IMR-90 (cell line): Measurements from ENCODE around the gene MAMLD1.

Experiments used
- BHLHE40 ChIP-seq: fragments of 150-350 bp; IDR thresholded peaks from 2 replicates; pipeline ENCODE4 v1.6.1; 2016; ENCODE audit warnings: mild to moderate bottlenecking, low read depth, low read length
- CEBPB ChIP-seq: IDR thresholded peaks from 2 replicates; pipeline ENCODE4 v1.6.1; 2012; ENCODE audit warnings: low read depth, low read length, improper control_type of control experiment
- FOS ChIP-seq: fragments of 150-350 bp; IDR thresholded peaks from 2 replicates; pipeline ENCODE4 v1.6.1; 2016; ENCODE audit warnings: low read depth, low read length
- MAFK ChIP-seq: IDR thresholded peaks from 2 replicates; pipeline ENCODE4 v1.6.1; 2012; ENCODE audit warnings: low read depth, low read length, improper control_type of control experiment
- MAZ ChIP-seq: IDR thresholded peaks from 2 replicates; pipeline ENCODE4 v1.6.1; 2012; ENCODE audit warnings: low read depth, mild to moderate bottlenecking, low read length, improper control_type of control experiment, moderate library complexity, borderline replicate concordance
- POLR2A ChIP-seq: IDR thresholded peaks from 2 replicates; pipeline ENCODE4 v1.6.1; 2012; ENCODE audit warnings: mild to moderate bottlenecking, low read depth, low read length
- RAD21 ChIP-seq: IDR thresholded peaks from 2 replicates; pipeline ENCODE4 v1.6.1; 2012; ENCODE audit warnings: low read length, improper control_type of control experiment
- RFX5 ChIP-seq: IDR thresholded peaks from 2 replicates; pipeline ENCODE4 v1.8.0; 2012; ENCODE audit warnings: low read depth, mild to moderate bottlenecking, low read length, moderate library complexity
- SMC3 ChIP-seq: fragments of 150-350 bp; IDR thresholded peaks from 2 replicates; pipeline ENCODE4 v1.6.1; 2016; ENCODE audit warnings: low read depth, mild to moderate bottlenecking, antibody characterized with exemption, low read length, moderate library complexity
- TF ChIP-seq, protein P1 (sequence below): conservative IDR thresholded peaks from 2 replicates; pipeline ENCODE4 v1.5.1; 2012; ENCODE audit warnings: mild to moderate bottlenecking, low read depth, low read length, improper control_type of control experiment
- TF ChIP-seq, protein P2 (sequence below): fragments of 150-350 bp; IDR thresholded peaks from 2 replicates; pipeline ENCODE4 v1.6.1; 2017; ENCODE audit warnings: mild to moderate bottlenecking, antibody characterized with exemption, low read length, low read depth

DNA sequence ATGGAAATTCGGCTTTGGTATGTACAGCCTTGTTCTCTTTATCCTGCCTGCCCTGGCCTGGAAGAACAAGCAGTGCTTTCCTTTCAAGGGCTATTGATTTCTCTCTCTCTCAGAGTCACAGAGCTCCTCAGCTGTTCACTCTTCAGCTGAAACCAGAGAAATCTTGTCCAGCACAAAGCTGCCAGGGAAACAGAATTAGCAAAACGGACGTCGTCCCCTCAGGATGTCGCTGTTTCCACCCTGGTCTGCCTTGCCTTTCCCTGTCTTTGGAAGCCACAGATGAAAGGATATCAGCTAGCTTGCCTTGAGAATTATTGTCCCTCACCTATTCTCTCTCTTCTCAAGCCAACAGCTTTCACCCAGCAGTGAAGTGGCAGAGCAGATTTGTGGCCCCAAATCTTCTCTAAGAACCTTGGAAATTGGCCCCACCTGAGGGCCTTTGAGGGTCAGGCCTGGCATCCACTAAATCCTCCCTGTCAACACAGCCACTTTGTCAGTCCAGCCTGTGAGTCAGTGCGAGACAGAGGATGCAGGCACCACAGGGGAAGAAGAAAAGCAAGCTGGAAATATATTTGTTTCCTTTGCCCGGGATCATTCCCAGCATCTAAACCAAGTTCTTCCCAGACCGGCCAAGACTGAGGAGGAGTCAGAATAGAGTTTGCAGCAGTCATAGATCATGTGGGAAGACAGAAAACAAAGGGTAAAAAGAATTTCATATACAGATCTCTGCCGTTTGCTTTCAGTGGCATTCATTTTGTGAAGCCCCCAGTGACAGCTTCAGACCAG, 141.5 kb downstream of the MAMLD1 start:
- TF ChIP-seq, protein P1, sequence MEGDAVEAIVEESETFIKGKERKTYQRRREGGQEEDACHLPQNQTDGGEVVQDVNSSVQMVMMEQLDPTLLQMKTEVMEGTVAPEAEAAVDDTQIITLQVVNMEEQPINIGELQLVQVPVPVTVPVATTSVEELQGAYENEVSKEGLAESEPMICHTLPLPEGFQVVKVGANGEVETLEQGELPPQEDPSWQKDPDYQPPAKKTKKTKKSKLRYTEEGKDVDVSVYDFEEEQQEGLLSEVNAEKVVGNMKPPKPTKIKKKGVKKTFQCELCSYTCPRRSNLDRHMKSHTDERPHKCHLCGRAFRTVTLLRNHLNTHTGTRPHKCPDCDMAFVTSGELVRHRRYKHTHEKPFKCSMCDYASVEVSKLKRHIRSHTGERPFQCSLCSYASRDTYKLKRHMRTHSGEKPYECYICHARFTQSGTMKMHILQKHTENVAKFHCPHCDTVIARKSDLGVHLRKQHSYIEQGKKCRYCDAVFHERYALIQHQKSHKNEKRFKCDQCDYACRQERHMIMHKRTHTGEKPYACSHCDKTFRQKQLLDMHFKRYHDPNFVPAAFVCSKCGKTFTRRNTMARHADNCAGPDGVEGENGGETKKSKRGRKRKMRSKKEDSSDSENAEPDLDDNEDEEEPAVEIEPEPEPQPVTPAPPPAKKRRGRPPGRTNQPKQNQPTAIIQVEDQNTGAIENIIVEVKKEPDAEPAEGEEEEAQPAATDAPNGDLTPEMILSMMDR, result no peak
- TF ChIP-seq POLR2A, result no peak
- no peak for TF ChIP-seq SMC3
- TF ChIP-seq MAFK, result no peak
- TF ChIP-seq CEBPB, result no peak
- no peak for TF ChIP-seq FOS
- no peak for TF ChIP-seq RAD21
- TF ChIP-seq, protein P2, sequence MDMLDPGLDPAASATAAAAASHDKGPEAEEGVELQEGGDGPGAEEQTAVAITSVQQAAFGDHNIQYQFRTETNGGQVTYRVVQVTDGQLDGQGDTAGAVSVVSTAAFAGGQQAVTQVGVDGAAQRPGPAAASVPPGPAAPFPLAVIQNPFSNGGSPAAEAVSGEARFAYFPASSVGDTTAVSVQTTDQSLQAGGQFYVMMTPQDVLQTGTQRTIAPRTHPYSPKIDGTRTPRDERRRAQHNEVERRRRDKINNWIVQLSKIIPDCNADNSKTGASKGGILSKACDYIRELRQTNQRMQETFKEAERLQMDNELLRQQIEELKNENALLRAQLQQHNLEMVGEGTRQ, result no peak
- no peak for TF ChIP-seq RFX5
- no peak for TF ChIP-seq MAZ
- TF ChIP-seq BHLHE40, result no peak
